NT2/D1 (cell line): ENCODE data around the gene SPINK14.

Experiments
- SUZ12 ChIP-seq: IDR thresholded peaks from 2 replicates; pipeline ENCODE4 v1.6.1; 2011; ENCODE audit not compliant: insufficient read length, insufficient read depth; ENCODE audit errors: extremely low read depth
- YY1 ChIP-seq: IDR thresholded peaks from 2 replicates; pipeline ENCODE4 v1.6.1; 2011; ENCODE audit not compliant: insufficient read length, insufficient read depth
- ZNF274 ChIP-seq: IDR thresholded peaks from 2 replicates; pipeline ENCODE4 v1.6.1; 2011; ENCODE audit warnings: mild to moderate bottlenecking, low read depth, low read length

DNA sequence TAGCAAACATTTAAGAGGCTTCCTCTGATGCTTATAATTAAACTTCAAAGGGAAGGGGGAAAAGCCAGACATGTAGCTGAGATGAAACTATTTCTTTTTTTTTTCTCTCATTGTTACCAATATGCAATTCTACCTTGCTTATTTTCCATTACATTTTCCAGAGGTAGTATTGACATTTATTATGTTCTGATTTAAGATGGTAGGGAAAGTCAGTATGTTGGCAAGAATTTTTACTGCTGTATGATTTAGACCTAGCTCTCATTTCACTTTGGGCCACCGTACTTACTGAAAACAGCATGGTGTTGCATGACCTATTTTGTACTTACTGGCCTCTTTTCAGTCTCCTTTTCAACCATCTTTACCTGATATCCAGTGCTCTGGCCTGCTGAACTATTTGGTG is 24.9 kb downstream of the SPINK14 start:
- TF ChIP-seq ZNF274 (no peak), YY1 (no peak), SUZ12 (no peak)
